K562 (cell line): ENCODE data around the gene SYNGR1. TPM values are rescaled to one million over a fixed set of nuclear protein-coding genes. Genes with fewer than 3 reads are reported as not detected.

Source experiments
- CBX5 ChIP-seq: IDR thresholded peaks from 2 replicates; pipeline ENCODE4 v1.6.1; 2014; ENCODE audit warnings: low read depth, borderline replicate concordance
- EP400 ChIP-seq: fragments of 450-650 bp; IDR thresholded peaks from 2 replicates; pipeline ENCODE4 v1.6.1; 2017; ENCODE audit warnings: antibody characterized with exemption, mild to moderate bottlenecking, moderate library complexity
- PTBP1 ChIP-seq: fragments of 200-400 bp; formaldehyde crosslinking; IDR thresholded peaks from 2 replicates; pipeline ENCODE4 v1.6.1; 2017; ENCODE audit warnings: low read depth, low read length
- RBM15 ChIP-seq: fragments of 200-400 bp; formaldehyde crosslinking; IDR thresholded peaks from 2 replicates; pipeline ENCODE4 v1.6.1; 2018; ENCODE audit warnings: mild to moderate bottlenecking, low read length, moderate library complexity; ENCODE audit not compliant: insufficient read depth
- RFX5 ChIP-seq: IDR thresholded peaks from 2 replicates; pipeline ENCODE4 v1.6.1; 2011; ENCODE audit warnings: low read depth, mild to moderate bottlenecking, improper control_type of control experiment, low read length
- SMAD4 ChIP-seq: fragments of 250-450 bp; sonication (Bioruptor Pico); conservative IDR thresholded peaks from 2 replicates; pipeline ENCODE4 v1.8.0; 2021; ENCODE audit warnings: inconsistent platforms, mild to moderate bottlenecking, moderate library complexity
- SMARCC2 ChIP-seq: fragments of 450-650 bp; IDR thresholded peaks from 2 replicates; pipeline ENCODE4 v1.6.1; 2017; ENCODE audit warnings: antibody characterized with exemption, moderate library complexity, mild to moderate bottlenecking, low read depth
- SOX6 ChIP-seq: fragments of 450-650 bp; IDR thresholded peaks from 2 replicates; pipeline ENCODE4 v1.6.1; 2014; ENCODE audit warnings: mild to moderate bottlenecking
- ZFP1 ChIP-seq: fragments of 450-650 bp; formaldehyde crosslinking; IDR thresholded peaks from 2 replicates; pipeline ENCODE4 v1.4.0; 2020; ENCODE audit warnings: mild to moderate bottlenecking, mixed read lengths
- ZNF184 ChIP-seq: sonication (generic); formaldehyde crosslinking; IDR thresholded peaks from 2 replicates; pipeline ENCODE4 v1.5.0; 2020; ENCODE audit warnings: missing genetic modification reagents
- ZNF253 ChIP-seq: fragments of 250-450 bp; sonication (Bioruptor Pico); conservative IDR thresholded peaks from 2 replicates; pipeline ENCODE4 v1.6.1; 2021; ENCODE audit warnings: mild to moderate bottlenecking
- ZNF583 ChIP-seq: fragments of 250-450 bp; sonication (Bioruptor Pico); IDR thresholded peaks from 2 replicates; pipeline ENCODE4 v1.4.0; 2020
- ZNF695 ChIP-seq: fragments of 450-650 bp; formaldehyde crosslinking; IDR thresholded peaks from 2 replicates; pipeline ENCODE4 v1.4.0; 2020; ENCODE audit warnings: mild to moderate bottlenecking, moderate library complexity
- ZNF707 ChIP-seq: fragments of 250-450 bp; sonication (Bioruptor Pico); conservative IDR thresholded peaks from 2 replicates; pipeline ENCODE4 v1.8.0; 2022; ENCODE audit warnings: inconsistent platforms, mild to moderate bottlenecking, moderate library complexity
- polyA plus RNA-seq, 8 experiments: library from polyadenylated mRNA; depleted of rRNA in 4 of 8; stranded (reverse) in 5 of 8; unstranded in 3 of 8; fragments of >200 nt; fragmentation: Nextera tagmentation in 2 of 8; fragmentation: Illumina TruSeq in 1 of 8; extraction: Ambion mirVana in 2 of 8; extraction: Trizol in 1 of 8; gene quantifications; 2 replicates each; pipeline versions ENCODE4 v1.2.1 to v1.2.3, GENCODE V29; 2011 to 2014; ENCODE audit warnings: inconsistent platforms in 1 of 8, missing spikeins in 1 of 8
- total RNA-seq, 7 experiments: library from RNA; depleted of rRNA in 6 of 7; stranded (reverse); fragments of >200 nt in 6 of 7; fragmentation: Illumina TruSeq in 2 of 7; extraction: Trizol in 2 of 7; gene quantifications; 2 replicates each; pipeline versions ENCODE4 v1.2.1 to v1.2.3, GENCODE V29; 2011 to 2021; ENCODE audit warnings: low replicate concordance in 1 of 7
- TF ChIP-seq, protein P1 (sequence below): sonication (generic); formaldehyde crosslinking; IDR thresholded peaks from 2 replicates; pipeline ENCODE4 v1.8.0; 2022; ENCODE audit warnings: missing genetic modification reagents, mild to moderate bottlenecking, moderate library complexity, borderline replicate concordance
- TF ChIP-seq, protein P2 (sequence below): fragments of 450-650 bp; conservative IDR thresholded peaks from 2 replicates; pipeline ENCODE4 v1.6.1; 2016; ENCODE audit warnings: missing genetic modification characterization, low read depth, mild to moderate bottlenecking, missing compliant biosample characterization, moderate library complexity
- TF ChIP-seq, protein P3 (sequence below): fragments of 450-650 bp; IDR thresholded peaks from 2 replicates; pipeline ENCODE4 v1.7.0; 2016; ENCODE audit warnings: borderline replicate concordance
- TF ChIP-seq, protein P4 (sequence below): fragments of 450-650 bp; IDR thresholded peaks from 2 replicates; pipeline ENCODE4 v1.6.1; 2017; ENCODE audit warnings: antibody characterized with exemption
- TF ChIP-seq, protein P5 (sequence below), 3 experiments: fragments of 200-800 bp in 1 of 3; sonication (Bioruptor generic) in 1 of 3; sonication (generic) in 1 of 3; formaldehyde crosslinking in 1 of 3; IDR thresholded peaks; 2 replicates each; pipeline versions ENCODE4 v1.6.1 to v1.8.0; 2016 to 2022; ENCODE audit warnings: mild to moderate bottlenecking in 2 of 3, missing compliant biosample characterization in 2 of 3, missing genetic modification characterization in 2 of 3, missing genetic modification reagents in 1 of 3
- TF ChIP-seq, protein P6 (sequence below): fragments of 450-650 bp; IDR thresholded peaks from 2 replicates; pipeline ENCODE4 v1.6.1; 2016; ENCODE audit warnings: mild to moderate bottlenecking

The SYNGR1 gene
- total and polyA plus RNA-seq, 9 of the 15 experiments (the other 6 are each of a cell fraction or from before 2014, with no cell fraction given) = 1.8 to 15.9 (median 5.5) TPM

GRCh38 chr22:39422721-39423120 is 72.9 kb downstream of the SYNGR1 start (continued):
- TF ChIP-seq, protein P1, sequence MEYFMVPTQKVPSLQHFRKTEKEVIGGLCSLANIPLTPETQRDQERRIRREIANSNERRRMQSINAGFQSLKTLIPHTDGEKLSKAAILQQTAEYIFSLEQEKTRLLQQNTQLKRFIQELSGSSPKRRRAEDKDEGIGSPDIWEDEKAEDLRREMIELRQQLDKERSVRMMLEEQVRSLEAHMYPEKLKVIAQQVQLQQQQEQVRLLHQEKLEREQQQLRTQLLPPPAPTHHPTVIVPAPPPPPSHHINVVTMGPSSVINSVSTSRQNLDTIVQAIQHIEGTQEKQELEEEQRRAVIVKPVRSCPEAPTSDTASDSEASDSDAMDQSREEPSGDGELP = 0 out of 2 replicates have a peak, but pooled peaks have one; percentile 23
- TF ChIP-seq SOX6 (peak; percentile 38; the same call in 1 of the 2 replicates), PTBP1 (no peak), SMARCC2 (no peak), ZNF583 (no peak), CBX5 (no peak), ZFP1 (CRISPR knock-in tag) (no peak), ZNF184 (no peak), ZNF253 (CRISPR knock-in tag) (no peak), ZNF695 (CRISPR knock-in tag) (no peak), RBM15 (no peak), RFX5 (no peak), ZNF707 (no peak), SMAD4 (CRISPR knock-in tag) (peak; percentile 59), EP400 (peak; percentile 25; the same call in 1 of the 2 replicates)
- TF ChIP-seq, protein P2, sequence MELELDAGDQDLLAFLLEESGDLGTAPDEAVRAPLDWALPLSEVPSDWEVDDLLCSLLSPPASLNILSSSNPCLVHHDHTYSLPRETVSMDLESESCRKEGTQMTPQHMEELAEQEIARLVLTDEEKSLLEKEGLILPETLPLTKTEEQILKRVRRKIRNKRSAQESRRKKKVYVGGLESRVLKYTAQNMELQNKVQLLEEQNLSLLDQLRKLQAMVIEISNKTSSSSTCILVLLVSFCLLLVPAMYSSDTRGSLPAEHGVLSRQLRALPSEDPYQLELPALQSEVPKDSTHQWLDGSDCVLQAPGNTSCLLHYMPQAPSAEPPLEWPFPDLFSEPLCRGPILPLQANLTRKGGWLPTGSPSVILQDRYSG (tag) = no peak
- TF ChIP-seq, protein P3, sequence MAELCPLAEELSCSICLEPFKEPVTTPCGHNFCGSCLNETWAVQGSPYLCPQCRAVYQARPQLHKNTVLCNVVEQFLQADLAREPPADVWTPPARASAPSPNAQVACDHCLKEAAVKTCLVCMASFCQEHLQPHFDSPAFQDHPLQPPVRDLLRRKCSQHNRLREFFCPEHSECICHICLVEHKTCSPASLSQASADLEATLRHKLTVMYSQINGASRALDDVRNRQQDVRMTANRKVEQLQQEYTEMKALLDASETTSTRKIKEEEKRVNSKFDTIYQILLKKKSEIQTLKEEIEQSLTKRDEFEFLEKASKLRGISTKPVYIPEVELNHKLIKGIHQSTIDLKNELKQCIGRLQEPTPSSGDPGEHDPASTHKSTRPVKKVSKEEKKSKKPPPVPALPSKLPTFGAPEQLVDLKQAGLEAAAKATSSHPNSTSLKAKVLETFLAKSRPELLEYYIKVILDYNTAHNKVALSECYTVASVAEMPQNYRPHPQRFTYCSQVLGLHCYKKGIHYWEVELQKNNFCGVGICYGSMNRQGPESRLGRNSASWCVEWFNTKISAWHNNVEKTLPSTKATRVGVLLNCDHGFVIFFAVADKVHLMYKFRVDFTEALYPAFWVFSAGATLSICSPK = no peak
- TF ChIP-seq, protein P4, sequence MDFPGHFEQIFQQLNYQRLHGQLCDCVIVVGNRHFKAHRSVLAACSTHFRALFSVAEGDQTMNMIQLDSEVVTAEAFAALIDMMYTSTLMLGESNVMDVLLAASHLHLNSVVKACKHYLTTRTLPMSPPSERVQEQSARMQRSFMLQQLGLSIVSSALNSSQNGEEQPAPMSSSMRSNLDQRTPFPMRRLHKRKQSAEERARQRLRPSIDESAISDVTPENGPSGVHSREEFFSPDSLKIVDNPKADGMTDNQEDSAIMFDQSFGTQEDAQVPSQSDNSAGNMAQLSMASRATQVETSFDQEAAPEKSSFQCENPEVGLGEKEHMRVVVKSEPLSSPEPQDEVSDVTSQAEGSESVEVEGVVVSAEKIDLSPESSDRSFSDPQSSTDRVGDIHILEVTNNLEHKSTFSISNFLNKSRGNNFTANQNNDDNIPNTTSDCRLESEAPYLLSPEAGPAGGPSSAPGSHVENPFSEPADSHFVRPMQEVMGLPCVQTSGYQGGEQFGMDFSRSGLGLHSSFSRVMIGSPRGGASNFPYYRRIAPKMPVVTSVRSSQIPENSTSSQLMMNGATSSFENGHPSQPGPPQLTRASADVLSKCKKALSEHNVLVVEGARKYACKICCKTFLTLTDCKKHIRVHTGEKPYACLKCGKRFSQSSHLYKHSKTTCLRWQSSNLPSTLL = no peak
- TF ChIP-seq, protein P5, sequence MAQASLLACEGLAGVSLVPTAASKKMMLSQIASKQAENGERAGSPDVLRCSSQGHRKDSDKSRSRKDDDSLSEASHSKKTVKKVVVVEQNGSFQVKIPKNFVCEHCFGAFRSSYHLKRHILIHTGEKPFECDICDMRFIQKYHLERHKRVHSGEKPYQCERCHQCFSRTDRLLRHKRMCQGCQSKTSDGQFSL (CRISPR knock-in tag; IDR thresholded peaks at IDR 0.05) = no peak
- TF ChIP-seq, protein P5 (tag; IDR thresholded peaks at IDR 0.05) = no peak
- TF ChIP-seq, protein P6, sequence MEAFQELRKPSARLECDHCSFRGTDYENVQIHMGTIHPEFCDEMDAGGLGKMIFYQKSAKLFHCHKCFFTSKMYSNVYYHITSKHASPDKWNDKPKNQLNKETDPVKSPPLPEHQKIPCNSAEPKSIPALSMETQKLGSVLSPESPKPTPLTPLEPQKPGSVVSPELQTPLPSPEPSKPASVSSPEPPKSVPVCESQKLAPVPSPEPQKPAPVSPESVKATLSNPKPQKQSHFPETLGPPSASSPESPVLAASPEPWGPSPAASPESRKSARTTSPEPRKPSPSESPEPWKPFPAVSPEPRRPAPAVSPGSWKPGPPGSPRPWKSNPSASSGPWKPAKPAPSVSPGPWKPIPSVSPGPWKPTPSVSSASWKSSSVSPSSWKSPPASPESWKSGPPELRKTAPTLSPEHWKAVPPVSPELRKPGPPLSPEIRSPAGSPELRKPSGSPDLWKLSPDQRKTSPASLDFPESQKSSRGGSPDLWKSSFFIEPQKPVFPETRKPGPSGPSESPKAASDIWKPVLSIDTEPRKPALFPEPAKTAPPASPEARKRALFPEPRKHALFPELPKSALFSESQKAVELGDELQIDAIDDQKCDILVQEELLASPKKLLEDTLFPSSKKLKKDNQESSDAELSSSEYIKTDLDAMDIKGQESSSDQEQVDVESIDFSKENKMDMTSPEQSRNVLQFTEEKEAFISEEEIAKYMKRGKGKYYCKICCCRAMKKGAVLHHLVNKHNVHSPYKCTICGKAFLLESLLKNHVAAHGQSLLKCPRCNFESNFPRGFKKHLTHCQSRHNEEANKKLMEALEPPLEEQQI = 0 out of 2 replicates have a peak, but pooled peaks have one; percentile 17
